Motor neuron (in vitro differentiated cells): ENCODE results near the gene GNAI3. TPM values are rescaled to one million over a fixed set of nuclear protein-coding genes. Genes with fewer than 3 reads are reported as not detected.
A peak's percentile ranks its signal among the peaks of the same experiment; 100 is the strongest.

Source experiments
- ATAC-seq, 8 experiments: fragments of 200-7000 bp; cut with Tn5 transposase; replicated peaks in 6 of 8; 2 replicates each; pipeline ENCODE4 v1.8.0; 2021; ENCODE audit warnings: mild to moderate bottlenecking in 8 of 8, moderate library complexity in 8 of 8
- H3K27ac ChIP-seq, 2 donors: fragments of 250-450 bp; sonication (Bioruptor Pico); 2 replicates each; pipeline ENCODE4 v1.9.0; 2021; ENCODE audit warnings: antibody characterized with exemption in 2 of 2, mild to moderate bottlenecking in 2 of 2, moderate library complexity in 1 of 2
- H3K4me1 ChIP-seq, 2 donors: fragments of 250-450 bp; sonication (Bioruptor Pico); replicated peaks in 1 of 2; 2 replicates each; pipeline ENCODE4 v1.6.1; 2021; ENCODE audit warnings: antibody characterized with exemption in 2 of 2, mild to moderate bottlenecking in 2 of 2, moderate library complexity in 1 of 2
- H3K4me3 ChIP-seq, 5 donors: fragments of 250-450 bp; sonication (Bioruptor Pico); 2 replicates each; pipeline ENCODE4 v1.9.0; 2021; ENCODE audit warnings: antibody characterized with exemption in 5 of 5, mild to moderate bottlenecking in 5 of 5, moderate library complexity in 4 of 5
- WGBS, 10 experiments: fragments of 450-650 bp; shearing (Covaris generic); methylation state at CpG; one replicate each; pipeline ENCODE4 v1.0.0; 2022; 5-methylcytosine and 5-hydroxymethylcytosine counted together
- in situ Hi-C, 9 experiments: fragments of 400-800 bp; cut with MboI; loops; one replicate each; pipeline ENCODE4 v1.15.0; 2021; ENCODE audit warnings: low sequenced_read_pairs in 9 of 9, low pct_unique_long_range_greater_than_20kb in 2 of 9; ENCODE audit not compliant: unreplicated experiment in 9 of 9
- total RNA-seq, 8 experiments: library from RNA; unstranded; fragments of 300-600 nt; gene quantifications; 2 replicates each; pipeline versions ENCODE4 v1.2.3 to v1.2.4, GENCODE V29; 2022

GNAI3 gene
- total RNA-seq, 8 experiments from 2014 or later: 8.8 to 15.5 (median 13.9) TPM

- 29 to 89% (median 60%) methylated on average over 1 to 5 of the region's 5 CpGs; no CpG with 5 or more reads in 3 of the 10 experiments for WGBS, 10 experiments
- no peak overlapping the region for H3K4me3 ChIP-seq
- no peak overlapping the region for H3K27ac ChIP-seq
- ATAC-seq: peak in 5 of 8 experiments; percentile 21 to 46 (median 34)
- in situ Hi-C loops: loop anchor here in 3 of 9 experiments (25.0 kb wide), 3 partner anchors 104 to 354 kb away; partner anchors contain the start of genes AHCYL1 (in 2 of the 3), EPS8L3 (in 1 of the 3) and GSTM3 (in 1 of the 3)
- peaks cover 4 to 8% of the 10 kb centered on the region in 2 donors for H3K4me1 ChIP-seq
Measured at GRCh38 chr1:109632671-109633346, 84.4 kb downstream of the GNAI3 start.

GRCh38 chr1:109634292-109634691 lies 85.9 kb downstream of the GNAI3 start:
- 81 to 97% (median 88%) methylated on average over 1 to 6 of the region's 6 CpGs for WGBS, 10 experiments
- ATAC-seq: no peak
- in situ Hi-C loops: loop anchor here in 3 of 9 experiments (25.0 kb wide), 3 partner anchors 103 to 353 kb away; partner anchors contain the start of genes AHCYL1 (in 2 of the 3), EPS8L3 (in 1 of the 3) and GSTM3 (in 1 of the 3)

GRCh38 chr1:109634771-109635750 lies 86.6 kb downstream of the GNAI3 start:
- 41 to 100% (median 79%) methylated on average over 1 to 7 of the region's 13 CpGs for WGBS, 10 experiments

More at GRCh38 chr1:109634292-109634691, 85.9 kb downstream of the GNAI3 start:
- Histone ChIP-seq H3K4me3 (no peak overlapping the region), H3K4me1 (peaks cover 4 to 8% of the 10 kb centered on the region in 2 donors), H3K27ac (no peak overlapping the region)

GRCh38 chr1:109635862-109636200 lies 87.4 kb downstream of the GNAI3 start:
- WGBS, 10 experiments: 8 to 80% (median 57%) methylated on average over 1 to 2 of the region's 2 CpGs; no CpG with 5 or more reads in 3 of the 10 experiments
- H3K27ac ChIP-seq: no peak overlapping the region
- peaks cover 4 to 8% of the 10 kb centered on the region in 2 donors for H3K4me1 ChIP-seq
- in situ Hi-C loops: loop anchor here in 3 of 9 experiments (25.0 kb wide), 3 partner anchors 101 to 351 kb away; partner anchors contain the start of genes AHCYL1 (in 2 of the 3), EPS8L3 (in 1 of the 3) and GSTM3 (in 1 of the 3)
- H3K4me3 ChIP-seq: no peak overlapping the region
- ATAC-seq: no peak

More at GRCh38 chr1:109634771-109635750, 86.6 kb downstream of the GNAI3 start:
- Histone ChIP-seq H3K4me3 (no peak overlapping the region), H3K4me1 (peaks cover 4 to 8% of the 10 kb centered on the region in 2 donors), H3K27ac (no peak overlapping the region)
- in situ Hi-C loops: loop anchor here in 3 of 9 experiments (25.0 kb wide), 3 partner anchors 102 to 352 kb away; partner anchors contain the start of genes AHCYL1 (in 2 of the 3), EPS8L3 (in 1 of the 3) and GSTM3 (in 1 of the 3)
- ATAC-seq: no peak

GRCh38 chr1:109636201-109636952 lies 88.0 kb downstream of the GNAI3 start:
- Histone ChIP-seq H3K4me1 (peaks cover 4 to 8% of the 10 kb centered on the region in 2 donors), H3K4me3 (no peak overlapping the region), H3K27ac (no peak overlapping the region)
- peak in 7 of 8 experiments; percentile 11 to 78 (median 22) for ATAC-seq
- WGBS, 10 experiments: 0 to 80% (median 67%) methylated on average over 1 to 6 of the region's 9 CpGs; no CpG with 5 or more reads in 3 of the 10 experiments
- in situ Hi-C loops: loop anchor here in 3 of 9 experiments (25.0 kb wide), 3 partner anchors 101 to 351 kb away; partner anchors contain the start of genes AHCYL1 (in 2 of the 3), EPS8L3 (in 1 of the 3) and GSTM3 (in 1 of the 3)

GRCh38 chr1:109637446-109637845 lies 89.0 kb downstream of the GNAI3 start:
- 100% methylated on average over 1 to 3 of the region's 7 CpGs; no CpG with 5 or more reads in 7 of the 10 experiments for WGBS, 10 experiments
- peaks cover 4 to 8% of the 10 kb centered on the region in 2 donors for H3K4me1 ChIP-seq
- no peak overlapping the region for H3K4me3 ChIP-seq
- in situ Hi-C loops: loop anchor here in 3 of 9 experiments (25.0 kb wide), 3 partner anchors 100 to 350 kb away; partner anchors contain the start of genes AHCYL1 (in 2 of the 3), EPS8L3 (in 1 of the 3) and GSTM3 (in 1 of the 3)
- no peak overlapping the region for H3K27ac ChIP-seq
- no peak for ATAC-seq

GRCh38 chr1:109639063-109639840 lies 90.8 kb downstream of the GNAI3 start:
- Histone ChIP-seq H3K27ac (no peak overlapping the region), H3K4me1 (peaks cover 4 to 11% of the 10 kb centered on the region in 2 donors), H3K4me3 (no peak overlapping the region)
- 14 to 90% (median 80%) methylated on average over 1 to 8 of the region's 9 CpGs; no CpG with 5 or more reads in 1 of the 10 experiments for WGBS, 10 experiments
- no peak for ATAC-seq
- in situ Hi-C loops: loop anchor here in 3 of 9 experiments (25.0 kb wide), 3 partner anchors 98 to 348 kb away; partner anchors contain the start of genes AHCYL1 (in 2 of the 3), EPS8L3 (in 1 of the 3) and GSTM3 (in 1 of the 3)

- in situ Hi-C loops: loop anchor here in 6 of 9 experiments (10.0 to 25.0 kb wide), 5 partner anchors 97 to 347 kb away; partner anchors contain the start of genes AHCYL1 (in 3 of the 6), EPS8L3 (in 1 of the 6) and GSTM3 (in 1 of the 6)
- WGBS, 10 experiments: 30 to 73% (median 53%) methylated on average over 1 to 3 of the region's 6 CpGs; no CpG with 5 or more reads in 5 of the 10 experiments
- ATAC-seq: peak in 5 of 8 experiments; percentile 2 to 9 (median 4)
Measured at GRCh38 chr1:109639841-109640184, 91.4 kb downstream of the GNAI3 start.

GRCh38 chr1:109640285-109640865 lies 92.0 kb downstream of the GNAI3 start:
- Histone ChIP-seq H3K4me1 (peaks cover 4 to 11% of the 10 kb centered on the region in 2 donors), H3K27ac (no peak overlapping the region), H3K4me3 (no peak overlapping the region)
- WGBS, 10 experiments: 0 to 57% (median 43%) methylated on average over 1 to 5 of the region's 5 CpGs; no CpG with 5 or more reads in 3 of the 10 experiments
- in situ Hi-C loops: loop anchor here in 6 of 9 experiments (10.0 to 25.0 kb wide), 5 partner anchors 97 to 347 kb away; partner anchors contain the start of genes AHCYL1 (in 3 of the 6), EPS8L3 (in 1 of the 6) and GSTM3 (in 1 of the 6)
- peak; percentile 7 to 67 (median 58) for ATAC-seq

More at GRCh38 chr1:109639841-109640184, 91.4 kb downstream of the GNAI3 start:
- no peak overlapping the region for H3K27ac ChIP-seq
- peaks cover 4 to 11% of the 10 kb centered on the region in 2 donors for H3K4me1 ChIP-seq
- H3K4me3 ChIP-seq: no peak overlapping the region

- in situ Hi-C loops: loop anchor here in 6 of 9 experiments (10.0 to 25.0 kb wide), 5 partner anchors 96 to 346 kb away; partner anchors contain the start of genes AHCYL1 (in 3 of the 6), EPS8L3 (in 1 of the 6) and GSTM3 (in 1 of the 6)
- 44 to 100% (median 80%) methylated on average over 1 of the region's 2 CpGs; no CpG with 5 or more reads in 6 of the 10 experiments for WGBS, 10 experiments
- Histone ChIP-seq H3K4me3 (no peak overlapping the region), H3K4me1 (peaks cover 0 to 5% of the 10 kb centered on the region in 2 donors), H3K27ac (no peak overlapping the region)
- no peak for ATAC-seq
Measured at GRCh38 chr1:109641078-109641740, 92.8 kb downstream of the GNAI3 start.
